ENCODE measurements around the gene GRIK3. TPM values are rescaled to one million over a fixed set of nuclear protein-coding genes. Genes with fewer than 3 reads are reported as not detected.

Gene GRIK3
- total RNA-seq, 1 experiment from 2014 or later, result not detected

DNA sequence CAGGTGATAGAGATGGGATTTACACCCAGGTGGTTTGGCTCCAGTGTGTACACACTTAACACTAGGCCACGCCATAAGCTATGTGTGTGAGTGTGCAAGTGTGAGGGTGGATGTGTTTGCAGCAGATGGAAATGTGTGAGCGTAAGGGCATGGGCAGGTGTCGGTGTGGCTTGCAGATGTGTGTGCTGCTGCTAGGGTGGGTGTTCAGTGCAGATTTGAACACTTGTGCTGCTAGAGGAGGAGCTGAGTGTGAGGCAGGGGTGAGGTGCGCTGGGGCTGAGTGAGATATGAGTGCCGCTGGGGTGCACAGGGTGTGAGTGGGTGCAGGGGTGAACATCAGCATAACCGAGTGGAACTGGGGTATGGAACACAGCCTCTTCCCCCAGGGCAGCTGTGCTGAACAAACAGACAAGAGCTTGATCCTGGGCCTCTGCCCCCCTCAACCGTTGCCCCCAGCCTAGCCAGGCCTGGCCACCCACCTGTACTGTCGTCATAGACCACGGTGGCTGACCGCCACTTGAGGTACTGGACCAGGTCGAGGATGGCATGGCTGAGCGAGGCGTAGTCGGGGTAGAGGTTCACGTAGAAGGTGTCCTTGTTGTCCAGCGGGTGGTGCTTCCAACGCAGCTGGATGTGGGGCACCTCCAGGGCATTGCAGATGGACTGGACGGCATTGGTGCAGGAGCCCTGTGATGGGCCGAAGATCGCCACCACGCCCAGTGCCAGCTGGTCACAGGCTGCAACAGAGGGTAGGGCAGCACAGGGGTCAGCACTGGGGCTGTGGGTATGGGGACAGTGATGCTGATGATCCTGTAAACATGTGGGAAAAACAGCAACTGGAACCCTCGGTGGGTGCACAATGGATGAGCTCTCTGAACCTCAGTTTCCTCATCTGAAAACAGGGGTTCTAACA, 153.9 kb downstream of the GRIK3 start:
- DNase-seq (ENCODE audit: low read depth), result no peak

GRCh38 chr1:36879613-36880012, 154.7 kb downstream of the GRIK3 start:
- DNase-seq (ENCODE audit: low read depth), result no peak

DNA sequence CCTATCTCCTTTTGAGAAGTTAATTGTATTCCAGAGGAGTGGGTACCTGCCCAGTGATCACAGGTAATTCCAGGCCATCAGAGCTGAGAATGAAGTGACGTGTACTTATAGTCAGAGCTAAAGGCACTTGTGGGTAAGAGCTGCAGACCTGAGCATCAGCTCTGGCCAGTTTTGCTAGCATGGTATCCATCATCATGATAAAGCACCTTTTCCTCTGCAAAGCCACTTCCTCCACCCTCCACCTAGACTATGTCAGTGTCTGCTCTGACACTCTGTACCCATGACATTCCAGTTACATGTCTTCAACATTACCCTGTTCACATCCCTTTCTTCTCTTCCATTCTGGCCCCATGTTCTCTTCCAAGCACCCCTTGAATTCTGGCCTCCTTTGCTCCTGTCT, 157.3 kb downstream of the GRIK3 start:
- DNase-seq (ENCODE audit: low read depth), result no peak

DNA sequence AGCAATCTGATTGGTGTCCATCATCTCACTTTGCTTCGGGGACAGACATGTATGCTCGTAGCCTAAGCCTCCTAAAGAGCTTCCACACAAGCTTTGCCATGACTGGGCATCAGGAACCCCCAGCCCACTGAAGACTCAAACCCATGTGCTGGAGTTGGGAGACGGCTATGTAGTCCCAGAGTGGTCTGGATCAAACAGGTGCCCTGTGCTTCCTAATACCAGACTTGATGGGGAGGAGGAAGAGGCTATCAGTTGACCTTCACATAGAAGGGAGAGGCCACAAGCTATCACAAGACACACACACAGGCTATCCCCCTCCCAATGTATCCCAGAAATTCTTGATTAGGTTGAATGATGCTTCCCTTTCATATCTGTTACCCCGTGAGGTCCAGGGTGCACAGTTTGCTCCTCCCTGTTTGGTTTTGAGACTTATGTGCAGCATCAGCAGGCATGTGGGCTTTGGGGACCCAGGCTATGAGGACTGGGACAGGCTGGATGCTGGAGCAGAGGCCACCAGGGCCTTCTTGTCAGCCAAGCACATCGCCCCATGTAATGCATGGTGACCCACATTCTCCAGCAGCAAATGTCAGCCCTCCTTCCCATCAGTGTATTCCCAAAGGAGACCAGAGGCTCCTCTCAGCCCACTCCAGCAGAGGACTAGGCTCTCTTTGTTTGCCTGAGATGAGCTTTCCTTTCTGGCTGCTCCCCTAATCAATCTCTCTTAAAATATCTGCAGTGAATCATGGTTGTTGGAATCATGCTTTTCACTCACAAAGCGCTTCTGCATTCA, 159.8 kb downstream of the GRIK3 start:
- DNase-seq (ENCODE audit: low read depth), result no peak

GRCh38 chr1:36872858-36873257, 161.5 kb downstream of the GRIK3 start:
- no peak for DNase-seq (ENCODE audit: low read depth)

GRCh38 chr1:36872126-36872754, 162.1 kb downstream of the GRIK3 start:
- no peak for DNase-seq (ENCODE audit: low read depth)

DNA sequence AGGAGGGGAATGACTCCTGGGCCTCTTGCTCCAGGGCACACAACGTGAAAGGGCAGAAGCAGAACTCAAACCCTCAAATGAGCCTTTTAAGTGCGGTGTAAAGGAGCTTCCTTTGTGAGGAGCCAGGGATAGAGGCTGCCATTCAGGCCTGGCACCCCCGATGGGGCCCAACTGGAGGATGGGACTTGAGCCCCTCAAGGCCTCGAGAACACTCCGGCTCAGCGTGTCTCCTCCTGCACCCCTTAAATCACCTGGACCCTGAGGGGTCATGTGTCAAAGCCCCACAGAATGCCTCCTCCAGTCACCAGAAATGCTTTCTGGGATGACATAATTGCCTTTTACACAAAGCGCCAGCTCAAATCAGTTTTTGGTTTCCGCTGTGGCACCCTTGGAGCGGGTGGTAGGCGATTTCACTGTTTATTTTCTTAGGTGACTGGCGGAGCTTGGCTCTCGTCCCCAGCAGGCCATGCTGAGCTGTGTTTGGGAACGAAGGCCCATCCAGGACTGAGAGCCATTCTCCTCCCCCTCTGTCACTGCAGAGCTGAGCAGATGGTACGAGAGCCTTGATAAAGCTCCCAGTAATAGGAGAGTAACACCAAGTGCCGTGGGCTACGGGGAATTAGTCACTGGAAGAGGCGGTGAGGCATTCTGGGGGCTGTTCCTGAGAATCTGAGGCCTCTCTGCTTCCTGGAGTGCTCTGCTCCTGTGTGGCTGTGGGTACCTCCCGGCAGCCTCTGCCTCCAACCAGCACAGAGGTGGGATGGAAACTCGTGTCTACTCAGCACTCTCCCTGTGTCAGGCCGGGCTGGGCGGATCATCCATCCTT, 163.0 kb downstream of the GRIK3 start:
- DNase-seq (ENCODE audit: low read depth), result peak; percentile 67

DNA sequence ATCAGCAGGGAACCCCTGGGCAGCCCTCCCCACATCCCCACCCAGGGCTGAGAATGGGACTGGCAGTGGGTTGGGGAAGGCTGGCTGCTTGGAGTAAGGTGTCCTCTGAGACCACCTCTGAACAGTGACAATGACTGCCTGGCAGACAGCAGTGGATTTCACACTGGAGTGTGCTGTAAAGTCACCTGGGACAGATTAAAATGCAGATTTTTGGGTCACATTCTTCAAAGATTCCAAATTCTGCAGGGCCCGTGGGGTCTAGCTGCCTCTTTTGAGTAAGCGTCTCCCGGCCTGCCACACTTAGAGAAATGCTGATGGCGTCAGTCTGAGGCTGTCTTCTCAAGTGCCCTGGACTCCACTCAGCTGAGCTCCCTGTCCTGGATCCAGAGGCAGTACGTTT, 164.5 kb downstream of the GRIK3 start:
- DNase-seq (ENCODE audit: low read depth), result no peak

GRCh38 chr1:36869054-36869453, 165.3 kb downstream of the GRIK3 start:
- DNase-seq (ENCODE audit: low read depth), result no peak

- DNase-seq (ENCODE audit: low read depth), result no peak
Observed at GRCh38 chr1:36867575-36867974, 166.7 kb downstream of the GRIK3 start.

DNA sequence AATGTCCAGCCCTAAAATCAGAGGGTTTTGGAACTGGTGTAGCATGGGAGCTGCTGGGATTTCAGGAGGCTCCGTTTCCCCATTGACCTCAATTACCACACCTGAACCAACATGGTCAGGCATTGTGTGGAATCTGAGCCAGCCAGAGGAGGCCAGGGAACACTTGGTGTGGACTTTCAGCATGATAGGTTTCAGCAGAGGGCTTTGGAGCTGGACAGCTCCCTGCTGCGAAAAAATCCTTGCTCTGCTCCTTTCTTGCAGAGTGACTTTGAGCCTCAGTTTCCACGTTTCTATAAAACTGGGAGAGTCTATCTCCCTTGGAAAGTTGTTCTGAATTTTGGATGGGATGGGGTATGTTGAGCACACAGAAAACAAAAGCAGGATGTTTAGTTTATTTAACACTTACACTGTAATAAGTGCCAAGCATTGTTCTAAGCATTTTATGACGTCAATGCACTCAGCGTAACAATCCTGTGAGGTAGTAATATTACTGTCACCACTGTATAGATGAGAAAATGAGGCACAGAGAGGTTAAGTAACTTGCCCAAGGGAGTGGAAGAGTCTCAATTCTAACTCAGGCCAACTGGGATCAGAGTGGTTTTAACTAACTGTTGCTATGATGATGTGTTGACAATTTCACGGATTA, 168.0 kb downstream of the GRIK3 start:
- DNase-seq (ENCODE audit: low read depth), result no peak

DNA sequence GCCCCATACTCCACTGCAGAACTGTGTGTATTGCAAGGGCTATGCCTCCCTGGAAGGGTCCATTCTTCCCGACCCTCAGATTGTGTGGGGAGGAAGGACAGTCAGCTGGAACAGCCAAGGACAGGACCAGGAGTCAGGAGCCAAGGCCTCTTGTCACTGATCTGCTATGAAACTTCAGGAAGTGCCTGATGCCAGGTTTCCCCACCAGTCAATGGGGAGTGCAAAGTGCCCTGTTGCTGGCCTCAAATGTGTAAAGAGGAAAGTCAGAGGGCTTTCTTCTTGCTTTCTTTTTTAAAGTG, 168.8 kb downstream of the GRIK3 start:
- DNase-seq (ENCODE audit: low read depth), result no peak

DNA sequence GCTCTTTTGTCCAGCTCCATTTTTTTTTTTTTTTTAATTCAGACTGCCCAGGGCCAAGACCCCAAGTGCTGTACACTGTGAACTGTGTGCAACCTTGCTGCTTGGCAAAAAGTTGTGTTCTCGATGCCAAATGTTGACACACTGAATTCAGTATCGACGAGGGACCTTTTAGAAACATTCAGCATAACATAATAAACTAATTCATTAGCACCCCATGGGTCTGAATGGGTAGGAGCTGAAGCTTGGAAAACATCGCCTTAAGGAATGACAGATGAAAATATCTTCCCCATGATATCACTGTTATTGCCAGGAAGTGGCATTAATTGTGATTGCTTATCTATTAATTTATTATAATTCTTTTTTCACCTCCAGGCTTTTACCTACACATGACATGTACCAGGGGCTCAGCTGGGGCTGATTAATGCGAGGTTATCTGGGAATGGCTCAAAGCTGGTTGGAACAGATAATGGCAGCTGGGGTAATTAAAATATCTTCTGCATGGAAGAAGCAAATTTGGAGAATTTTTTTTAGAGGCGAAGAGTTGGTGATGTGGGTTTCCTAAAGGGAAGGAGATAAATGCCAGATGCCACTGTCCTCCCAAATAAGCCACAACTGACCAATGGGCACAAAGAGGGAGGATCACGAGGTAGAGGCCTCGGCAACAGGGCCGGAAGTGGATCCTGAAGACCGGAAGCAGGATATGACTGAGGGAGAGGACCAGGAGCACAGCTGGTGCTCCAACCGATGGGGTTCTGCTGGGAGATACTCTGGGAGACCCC, 169.3 kb downstream of the GRIK3 start:
- DNase-seq (ENCODE audit: low read depth), result no peak

DNA sequence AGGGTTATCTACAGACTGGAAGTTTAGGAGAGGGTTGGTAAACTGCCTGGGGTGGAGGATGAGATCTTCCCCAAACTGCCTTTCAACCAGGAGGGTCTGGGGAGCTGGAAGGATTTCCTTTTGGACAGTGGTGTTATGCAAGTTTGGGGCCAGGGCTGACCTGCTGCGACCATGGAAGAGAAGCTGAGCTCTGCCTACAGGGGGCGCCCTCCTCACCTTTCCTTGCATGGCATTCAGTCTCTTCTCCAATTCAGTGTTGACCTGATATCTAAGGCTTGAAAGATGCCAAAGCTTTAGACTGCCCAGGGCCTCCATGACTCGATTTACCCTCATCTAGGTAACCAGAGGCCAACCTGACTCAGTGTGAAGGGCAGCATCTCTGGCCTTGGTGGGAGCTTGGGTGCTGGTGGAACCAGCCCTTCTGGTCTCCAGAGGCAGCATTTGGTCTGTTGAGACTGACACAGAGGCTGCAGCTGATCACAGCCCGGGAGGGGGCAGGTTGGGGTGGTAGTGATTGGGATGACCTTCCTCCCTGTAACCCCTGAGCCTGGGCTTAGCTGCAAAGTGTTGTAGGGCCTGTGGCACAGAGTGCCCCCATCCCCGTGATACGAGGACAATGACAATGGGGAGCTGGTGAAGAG, 170.0 kb downstream of the GRIK3 start:
- no peak for DNase-seq (ENCODE audit: low read depth)

DNA sequence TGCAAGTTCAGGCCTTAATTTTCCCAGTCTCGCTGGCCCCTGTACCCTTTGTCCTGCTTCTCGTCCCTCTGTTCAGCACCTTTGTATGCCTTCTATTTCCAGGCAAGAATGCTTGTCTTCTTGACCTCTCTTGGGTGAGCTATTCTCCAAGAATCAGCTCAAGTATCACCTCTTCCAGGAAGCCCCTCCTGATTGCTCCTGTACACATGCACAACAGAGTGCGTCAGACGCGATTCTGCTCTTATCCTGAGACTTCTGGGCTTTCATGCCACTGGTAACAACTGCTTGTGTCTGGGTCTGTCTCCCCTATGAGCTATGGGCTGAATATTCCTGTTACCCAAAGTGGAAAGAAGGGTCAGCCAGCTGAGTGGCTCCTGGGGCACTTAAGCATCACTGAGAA, 170.8 kb downstream of the GRIK3 start:
- DNase-seq (ENCODE audit: low read depth), result no peak

- DNase-seq (ENCODE audit: low read depth), result no peak
Observed at GRCh38 chr1:36863061-36863460, 171.3 kb downstream of the GRIK3 start.

- DNase-seq (ENCODE audit: low read depth), result no peak
Observed at GRCh38 chr1:36861375-36861774, 172.9 kb downstream of the GRIK3 start.

- DNase-seq (ENCODE audit: low read depth), result no peak
Observed at GRCh38 chr1:36859926-36860325, 174.4 kb downstream of the GRIK3 start.

DNA sequence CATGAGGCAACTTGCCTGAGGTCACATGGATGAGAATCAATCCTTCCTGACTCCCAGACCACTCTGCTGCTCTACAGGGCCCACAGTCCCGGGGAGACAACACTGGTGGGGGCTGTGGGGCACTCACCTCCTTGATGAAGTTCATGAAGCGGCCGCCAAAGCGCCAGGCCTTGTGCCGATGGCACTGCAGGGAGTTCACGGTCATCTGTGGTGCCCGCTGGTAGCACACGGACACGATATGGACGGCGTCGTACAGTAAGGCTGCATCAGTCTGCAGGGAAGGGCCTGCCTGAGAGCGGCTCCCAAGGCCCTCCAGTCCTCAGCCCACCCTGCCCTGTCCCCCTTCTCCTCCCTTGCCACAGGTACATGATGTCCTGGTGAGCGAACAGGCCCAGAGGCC, 175.3 kb downstream of the GRIK3 start:
- no peak for DNase-seq (ENCODE audit: low read depth)

GRCh38 chr1:36858553-36858952, 175.8 kb downstream of the GRIK3 start:
- no peak for DNase-seq (ENCODE audit: low read depth)
